Mucosa of rectum (tissue), 2 donors: ENCODE data around the gene SEC23B.
"Not testable (repeated sequence)": the region's sequence is repeated elsewhere in the genome, so short reads cannot be mapped to it uniquely, and the experiment has no call there.

Experiments used
- H3K27ac ChIP-seq, 2 donors: one replicate each; pipeline ENCODE4 v1.7.0; 2013; ENCODE audit warnings: inconsistent platforms in 2 of 2, low read depth in 2 of 2, low read length in 2 of 2
- H3K27me3 ChIP-seq, 2 donors: one replicate each; pipeline ENCODE4 v1.7.0; 2013; ENCODE audit warnings: low read length in 2 of 2; ENCODE audit not compliant: control insufficient read depth in 2 of 2, insufficient read depth in 2 of 2
- H3K36me3 ChIP-seq, 2 donors: one replicate each; pipeline ENCODE4 v1.7.0; 2013; ENCODE audit warnings: low read length in 2 of 2; ENCODE audit not compliant: control insufficient read depth in 2 of 2, insufficient read depth in 2 of 2
- H3K4me1 ChIP-seq, 2 donors: one replicate each; pipeline ENCODE4 v1.7.0; 2013; ENCODE audit warnings: low read length in 2 of 2, mild to moderate bottlenecking in 1 of 2; ENCODE audit not compliant: control insufficient read depth in 2 of 2, insufficient read depth in 2 of 2
- H3K4me3 ChIP-seq, 2 donors: one replicate each; pipeline ENCODE4 v1.7.0; 2013; ENCODE audit warnings: low read length in 2 of 2
- H3K9ac ChIP-seq, 2 donors: one replicate each; pipeline ENCODE4 v1.7.0; 2013; ENCODE audit warnings: low read length in 2 of 2, low read depth in 1 of 2, mild to moderate bottlenecking in 1 of 2
- H3K9me3 ChIP-seq, 2 donors: one replicate each; pipeline ENCODE4 v1.7.0; 2013; ENCODE audit warnings: low read length in 2 of 2; ENCODE audit not compliant: control insufficient read depth in 2 of 2
- donor health status: healthy.
- donor health status: Normal muscosa, but diverticular disease.

The SEC23B gene

DNA sequence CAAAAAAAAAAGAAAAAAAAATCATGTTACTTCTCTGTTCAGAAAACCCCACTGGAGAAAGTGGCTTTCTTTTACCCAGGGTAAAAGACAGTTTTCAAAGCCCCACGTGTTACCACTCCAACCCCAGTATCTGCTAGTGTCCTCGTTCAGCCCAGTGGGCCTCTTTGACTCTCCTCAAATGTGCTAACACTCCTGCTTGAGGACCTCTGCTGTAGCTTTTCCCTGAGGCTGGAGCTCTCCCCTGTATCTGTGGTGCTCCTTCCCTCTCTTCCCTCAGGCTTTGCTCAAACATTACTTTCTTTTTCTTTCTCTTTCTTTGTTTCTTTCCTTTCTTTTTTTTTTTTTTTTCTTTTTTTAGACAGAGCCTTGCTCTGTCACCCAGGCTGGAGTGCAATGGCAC is 15.3 kb downstream of the SEC23B start:
- Histone ChIP-seq H3K36me3 (peaks cover 27 to 42% of the 10 kb centered on the region in 2 donors), H3K4me3 (no peak overlapping the region), H3K9me3 (no peaks in the 10 kb centered on the region), H3K27ac (no peak overlapping the region), H3K4me1 (no peaks in the 10 kb centered on the region), H3K27me3 (no peaks in the 10 kb centered on the region), H3K9ac (no peak overlapping the region)

DNA sequence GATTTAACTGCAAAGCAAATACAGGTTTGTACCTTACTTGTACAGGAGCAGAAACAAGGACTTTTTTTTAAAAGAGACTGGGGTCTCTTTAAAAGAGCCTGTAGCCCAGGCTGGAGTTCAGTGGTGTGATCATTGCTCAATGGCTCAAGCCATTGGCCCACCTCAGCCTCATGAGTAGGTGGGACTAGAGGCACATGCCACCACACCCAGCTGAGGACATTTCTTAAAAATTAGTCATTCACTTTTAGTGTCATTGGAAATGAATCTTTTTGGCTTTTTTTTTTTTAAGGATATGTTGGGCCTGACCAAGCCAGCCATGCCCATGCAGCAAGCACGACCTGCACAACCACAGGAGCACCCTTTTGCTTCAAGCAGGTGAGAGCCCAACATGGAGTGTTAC is 16.9 kb downstream of the SEC23B start:
- Histone ChIP-seq H3K4me3 (no peak overlapping the region), H3K27me3 (no peaks in the 10 kb centered on the region), H3K4me1 (no peaks in the 10 kb centered on the region), H3K36me3 (peaks cover 43 to 58% of the 10 kb centered on the region in 2 donors), H3K9ac (no peak overlapping the region), H3K27ac (no peak overlapping the region), H3K9me3 (no peaks in the 10 kb centered on the region)

DNA sequence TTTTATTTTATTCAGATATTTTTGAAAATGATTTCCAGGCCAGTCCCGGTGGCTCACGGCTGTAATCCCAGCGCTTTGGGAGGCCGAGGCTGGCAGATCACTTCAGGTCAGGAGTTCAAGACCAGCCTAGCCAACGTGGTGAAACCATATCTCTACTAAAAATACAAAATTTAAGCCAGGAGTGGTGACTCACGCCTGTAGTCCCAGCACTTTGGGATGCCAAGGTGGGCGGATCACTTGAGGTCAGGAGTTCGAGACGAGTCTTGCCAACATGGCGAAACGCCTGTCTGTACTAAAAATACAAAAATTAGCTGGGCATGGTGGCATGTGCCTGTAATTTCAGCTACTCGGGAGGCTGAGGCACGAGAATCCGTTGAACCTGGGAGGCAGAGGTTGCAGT is 19.0 kb downstream of the SEC23B start:
- not testable (repeated sequence) for H3K27me3 ChIP-seq, H3K9me3 ChIP-seq, H3K9ac ChIP-seq, H3K4me3 ChIP-seq, H3K27ac ChIP-seq, H3K4me1 ChIP-seq
- peaks cover 54 to 69% of the 10 kb centered on the region in 2 donors for H3K36me3 ChIP-seq

DNA sequence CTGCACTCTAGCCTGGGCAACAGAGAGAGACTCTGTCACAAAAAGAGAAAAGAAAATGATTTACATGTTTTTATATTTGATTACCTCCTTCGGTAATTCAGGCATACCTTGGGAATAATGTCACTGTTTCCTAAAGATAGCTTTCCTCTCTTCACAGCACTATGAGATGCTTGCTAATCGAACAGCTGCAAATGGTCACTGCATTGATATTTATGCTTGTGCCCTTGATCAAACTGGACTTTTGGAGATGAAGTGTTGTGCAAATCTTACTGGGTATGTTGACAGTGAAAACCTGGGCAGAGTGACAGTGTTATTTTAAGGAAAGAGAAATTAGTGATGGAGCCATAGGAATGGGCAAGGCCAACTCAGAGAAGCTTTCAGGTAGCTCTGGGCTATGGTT is 19.6 kb downstream of the SEC23B start:
- H3K4me1 ChIP-seq = no peaks in the 10 kb centered on the region
- peaks cover 56 to 73% of the 10 kb centered on the region in 2 donors for H3K36me3 ChIP-seq
- no peaks in the 10 kb centered on the region for H3K9me3 ChIP-seq
- no peak overlapping the region for H3K27ac ChIP-seq
- H3K4me3 ChIP-seq = no peak overlapping the region
- no peaks in the 10 kb centered on the region for H3K27me3 ChIP-seq
- no peak overlapping the region for H3K9ac ChIP-seq

DNA sequence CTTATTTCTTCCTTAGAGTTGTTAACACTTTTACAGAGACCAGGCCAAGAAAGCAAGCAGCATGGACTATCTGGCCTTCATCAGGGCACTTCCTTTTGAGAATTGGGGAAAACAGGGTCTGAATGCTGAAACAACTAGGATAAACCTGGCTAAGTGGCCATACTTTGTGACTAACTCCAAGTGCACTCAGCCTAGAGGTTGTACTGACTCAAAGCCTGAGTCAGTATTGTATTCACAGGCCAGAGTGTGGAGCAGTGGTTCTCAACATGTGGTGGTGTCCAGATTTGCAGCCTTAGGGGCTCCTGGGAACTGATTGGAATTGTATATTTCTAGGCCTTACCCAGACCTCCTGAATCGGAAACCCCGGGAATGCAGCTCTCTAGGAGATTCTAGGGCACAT is 20.1 kb downstream of the SEC23B start:
- no peak overlapping the region for H3K9ac ChIP-seq
- H3K36me3 ChIP-seq = peaks cover 61 to 78% of the 10 kb centered on the region in 2 donors
- H3K27ac ChIP-seq = no peak overlapping the region
- H3K4me3 ChIP-seq = no peak overlapping the region
- no peaks in the 10 kb centered on the region for H3K27me3 ChIP-seq
- no peaks in the 10 kb centered on the region for H3K9me3 ChIP-seq
- H3K4me1 ChIP-seq = no peaks in the 10 kb centered on the region

GRCh38 chr20:18529041-18529440 is 21.3 kb downstream of the SEC23B start:
- Histone ChIP-seq H3K27ac (no peak overlapping the region), H3K27me3 (no peaks in the 10 kb centered on the region), H3K9me3 (no peaks in the 10 kb centered on the region), H3K9ac (no peak overlapping the region), H3K4me3 (no peak overlapping the region), H3K36me3 (peaks cover 73 to 85% of the 10 kb centered on the region in 2 donors), H3K4me1 (no peaks in the 10 kb centered on the region)

DNA sequence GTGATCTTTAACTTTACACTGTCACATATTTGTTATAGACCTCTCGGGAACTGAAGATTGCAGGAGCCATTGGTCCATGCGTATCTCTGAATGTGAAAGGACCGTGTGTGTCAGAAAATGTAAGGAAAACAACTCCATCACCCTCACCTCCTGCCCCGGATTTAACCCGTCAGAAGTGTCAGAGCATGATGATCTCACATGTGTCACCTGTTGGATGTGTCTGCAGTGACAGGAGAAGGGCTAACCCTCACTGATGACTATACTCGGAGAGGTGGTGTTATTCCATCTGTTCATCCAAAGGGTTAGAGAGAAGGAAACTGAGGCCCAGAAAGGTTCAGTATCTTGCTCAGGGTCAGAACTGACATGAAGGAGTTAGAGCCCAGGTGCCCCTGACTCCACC is 24.9 kb downstream of the SEC23B start:
- Histone ChIP-seq H3K4me3 (no peak overlapping the region), H3K9ac (no peak overlapping the region), H3K36me3 (peaks cover 60 to 73% of the 10 kb centered on the region in 2 donors), H3K27me3 (no peaks in the 10 kb centered on the region), H3K27ac (no peak overlapping the region), H3K4me1 (no peaks in the 10 kb centered on the region), H3K9me3 (no peaks in the 10 kb centered on the region)

DNA sequence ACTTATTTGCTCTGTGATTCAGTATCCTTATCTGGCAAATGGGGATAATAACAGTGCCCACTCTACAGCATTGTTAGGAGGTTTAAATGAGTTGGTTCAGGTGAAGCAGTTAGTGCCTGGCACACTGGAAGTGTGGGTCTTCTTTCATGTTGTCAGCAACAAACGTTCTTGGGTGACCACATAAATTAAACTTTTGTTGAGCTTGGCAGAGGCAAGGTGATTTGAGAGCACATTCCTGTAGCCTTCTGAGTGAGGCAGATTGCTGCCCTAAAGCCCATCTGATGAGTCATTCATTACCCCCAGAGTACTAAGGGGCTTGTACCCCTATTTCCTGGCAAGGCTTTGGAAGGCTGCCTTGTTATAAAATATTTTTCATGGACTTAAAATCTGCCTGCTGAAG is 25.8 kb downstream of the SEC23B start:
- no peaks in the 10 kb centered on the region for H3K4me1 ChIP-seq
- H3K9me3 ChIP-seq = no peaks in the 10 kb centered on the region
- H3K4me3 ChIP-seq = no peak overlapping the region
- H3K36me3 ChIP-seq = peaks cover 56 to 69% of the 10 kb centered on the region in 2 donors
- H3K27ac ChIP-seq = no peak overlapping the region
- H3K27me3 ChIP-seq = no peaks in the 10 kb centered on the region
- no peak overlapping the region for H3K9ac ChIP-seq

DNA sequence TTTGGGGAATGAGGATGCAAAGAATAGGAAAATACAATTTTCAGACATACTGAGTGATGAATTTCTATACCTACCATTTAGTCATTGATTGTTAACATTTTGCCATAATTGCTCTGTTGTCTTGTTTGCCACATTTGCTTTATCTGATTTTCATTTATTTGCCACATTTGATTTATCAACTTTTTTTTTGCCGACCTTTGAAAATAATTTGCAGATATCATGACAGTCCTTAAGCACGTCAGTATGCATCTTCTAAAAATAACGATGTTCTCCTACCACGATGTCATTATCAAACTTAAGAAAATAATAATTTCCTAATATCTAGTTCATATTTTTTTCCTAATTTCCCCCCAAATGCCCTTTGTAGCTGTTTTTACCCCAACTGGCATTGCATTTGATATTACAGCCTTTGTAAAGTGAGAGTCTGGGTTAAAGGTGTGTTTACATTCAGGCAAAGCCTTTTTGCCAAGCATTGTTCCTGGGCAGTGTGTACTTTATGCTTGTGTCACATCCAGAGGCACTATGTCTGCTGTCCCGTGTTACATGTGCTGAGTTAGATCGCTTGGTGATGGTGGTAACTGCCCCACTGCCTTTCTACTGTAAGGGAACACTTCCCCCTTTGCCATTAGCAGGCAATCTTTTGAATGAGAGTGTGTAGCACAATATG is 26.4 kb downstream of the SEC23B start:
- H3K4me3 ChIP-seq = no peak overlapping the region
- no peak overlapping the region for H3K27ac ChIP-seq
- no peaks in the 10 kb centered on the region for H3K9me3 ChIP-seq
- H3K36me3 ChIP-seq = peaks cover 49 to 65% of the 10 kb centered on the region in 2 donors
- no peaks in the 10 kb centered on the region for H3K4me1 ChIP-seq
- no peaks in the 10 kb centered on the region for H3K27me3 ChIP-seq
- no peak overlapping the region for H3K9ac ChIP-seq

DNA sequence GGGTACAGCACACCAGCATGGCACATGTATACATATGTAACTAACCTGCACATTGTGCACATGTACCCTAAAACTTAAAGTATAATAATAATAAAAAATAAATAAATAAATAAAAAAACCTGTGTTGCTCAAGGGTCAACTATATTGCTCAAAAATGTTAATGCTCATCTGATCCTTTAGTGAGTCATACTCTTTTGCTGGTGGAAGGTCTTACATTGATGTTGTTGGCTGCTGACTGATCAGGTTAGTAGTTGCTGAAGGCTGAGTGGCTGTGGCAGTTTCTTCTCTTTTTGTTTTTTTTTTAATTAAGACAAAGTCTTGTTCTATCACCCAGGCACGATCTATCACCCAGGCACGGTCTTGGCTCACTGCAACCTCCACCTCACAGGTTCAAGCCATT is 29.9 kb downstream of the SEC23B start:
- Histone ChIP-seq H3K4me1 (no peaks in the 10 kb centered on the region), H3K4me3 (no peak overlapping the region), H3K9ac (no peak overlapping the region), H3K27ac (no peak overlapping the region), H3K36me3 (peaks cover 50 to 58% of the 10 kb centered on the region in 2 donors), H3K27me3 (no peaks in the 10 kb centered on the region), H3K9me3 (no peaks in the 10 kb centered on the region)

- peaks cover 58 to 63% of the 10 kb centered on the region in 2 donors for H3K36me3 ChIP-seq
- H3K9me3 ChIP-seq = no peaks in the 10 kb centered on the region
- no peak overlapping the region for H3K9ac ChIP-seq
- no peaks in the 10 kb centered on the region for H3K27me3 ChIP-seq
- H3K27ac ChIP-seq = no peak overlapping the region
- H3K4me1 ChIP-seq = no peaks in the 10 kb centered on the region
- H3K4me3 ChIP-seq = no peak overlapping the region
Observed at GRCh38 chr20:18541741-18542140, 34.0 kb downstream of the SEC23B start.
